Ishikawa (cell line): ENCODE results near the gene FABP1.

Experiments
- CEBPB ChIP-seq: IDR thresholded peaks from 2 replicates; pipeline ENCODE4 v1.6.1; 2012
- CREB1 ChIP-seq: IDR thresholded peaks from 2 replicates; pipeline ENCODE4 v1.6.1; 2012; ENCODE audit warnings: low read depth
- EGR1 ChIP-seq: IDR thresholded peaks from 2 replicates; pipeline ENCODE4 v1.6.1; 2012
- EP300 ChIP-seq: IDR thresholded peaks from 2 replicates; pipeline ENCODE4 v1.6.1; 2012; ENCODE audit warnings: borderline replicate concordance
- FOXM1 ChIP-seq: IDR thresholded peaks from 2 replicates; pipeline ENCODE4 v1.6.1; 2012; ENCODE audit warnings: low read depth, borderline replicate concordance
- NFIC ChIP-seq: IDR thresholded peaks from 2 replicates; pipeline ENCODE4 v1.6.1; 2012
- RAD21 ChIP-seq: IDR thresholded peaks from 2 replicates; pipeline ENCODE4 v1.6.1; 2012; ENCODE audit warnings: low read depth
- TAF1 ChIP-seq: IDR thresholded peaks from 2 replicates; pipeline ENCODE4 v1.6.1; 2012; ENCODE audit warnings: low read depth, mild to moderate bottlenecking
- TCF12 ChIP-seq: IDR thresholded peaks from 2 replicates; pipeline ENCODE4 v1.6.1; 2012; ENCODE audit warnings: low read depth
- TEAD4 ChIP-seq: IDR thresholded peaks from 2 replicates; pipeline ENCODE4 v1.6.1; 2012
- YY1 ChIP-seq: IDR thresholded peaks from 2 replicates; pipeline ENCODE4 v1.6.1; 2012; ENCODE audit warnings: low read depth
- ZBTB7A ChIP-seq: IDR thresholded peaks from 2 replicates; pipeline ENCODE4 v1.6.1; 2012; ENCODE audit warnings: low read depth
- TF ChIP-seq, protein P1 (sequence below): IDR thresholded peaks from 2 replicates; pipeline ENCODE4 v1.6.1; 2012
- TF ChIP-seq, protein P2 (sequence below): IDR thresholded peaks from 2 replicates; pipeline ENCODE4 v1.6.1; 2012
- TF ChIP-seq, protein P3 (sequence below): IDR thresholded peaks from 2 replicates; pipeline ENCODE4 v1.6.1; 2012; ENCODE audit warnings: low read depth, mild to moderate bottlenecking

FABP1 gene

DNA sequence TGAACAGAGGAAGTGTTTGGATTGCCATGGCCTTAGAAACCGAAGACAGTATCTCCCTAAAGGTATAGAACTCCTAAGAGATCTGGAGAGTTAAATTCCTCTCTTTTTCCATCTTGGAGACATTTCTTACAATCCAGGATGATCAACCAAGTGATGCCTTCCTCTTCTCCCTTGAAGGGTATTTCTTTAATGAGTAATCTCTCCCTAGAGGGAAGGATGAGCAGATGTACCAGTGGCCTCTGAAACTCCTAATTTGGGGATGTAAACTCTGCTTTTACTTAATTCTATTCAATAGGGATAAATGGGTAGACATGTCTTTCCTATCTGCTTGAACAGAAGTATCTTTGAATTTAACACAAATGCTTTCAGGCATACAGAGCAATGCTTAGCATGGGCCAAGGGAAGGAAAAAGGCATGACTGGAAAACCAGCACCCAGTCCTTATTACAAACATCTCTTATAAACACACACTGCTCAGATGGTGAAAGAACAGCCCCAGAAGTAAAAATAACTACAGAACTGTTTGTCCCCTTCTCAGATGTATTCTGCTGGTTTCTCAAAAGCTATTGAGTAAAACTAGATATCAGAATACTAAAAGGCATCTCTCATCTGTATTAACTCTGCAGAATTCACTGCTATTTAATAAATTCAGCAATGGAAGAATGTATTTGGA is 37.6 kb upstream of the FABP1 start:
- TF ChIP-seq EGR1, result no peak
- TF ChIP-seq, protein P1, sequence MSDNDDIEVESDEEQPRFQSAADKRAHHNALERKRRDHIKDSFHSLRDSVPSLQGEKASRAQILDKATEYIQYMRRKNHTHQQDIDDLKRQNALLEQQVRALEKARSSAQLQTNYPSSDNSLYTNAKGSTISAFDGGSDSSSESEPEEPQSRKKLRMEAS, result no peak
- TF ChIP-seq NFIC, result no peak
- TF ChIP-seq TEAD4, result no peak
- no peak for TF ChIP-seq EP300
- no peak for TF ChIP-seq RAD21
- no peak for TF ChIP-seq CEBPB
- TF ChIP-seq FOXM1, result no peak

DNA sequence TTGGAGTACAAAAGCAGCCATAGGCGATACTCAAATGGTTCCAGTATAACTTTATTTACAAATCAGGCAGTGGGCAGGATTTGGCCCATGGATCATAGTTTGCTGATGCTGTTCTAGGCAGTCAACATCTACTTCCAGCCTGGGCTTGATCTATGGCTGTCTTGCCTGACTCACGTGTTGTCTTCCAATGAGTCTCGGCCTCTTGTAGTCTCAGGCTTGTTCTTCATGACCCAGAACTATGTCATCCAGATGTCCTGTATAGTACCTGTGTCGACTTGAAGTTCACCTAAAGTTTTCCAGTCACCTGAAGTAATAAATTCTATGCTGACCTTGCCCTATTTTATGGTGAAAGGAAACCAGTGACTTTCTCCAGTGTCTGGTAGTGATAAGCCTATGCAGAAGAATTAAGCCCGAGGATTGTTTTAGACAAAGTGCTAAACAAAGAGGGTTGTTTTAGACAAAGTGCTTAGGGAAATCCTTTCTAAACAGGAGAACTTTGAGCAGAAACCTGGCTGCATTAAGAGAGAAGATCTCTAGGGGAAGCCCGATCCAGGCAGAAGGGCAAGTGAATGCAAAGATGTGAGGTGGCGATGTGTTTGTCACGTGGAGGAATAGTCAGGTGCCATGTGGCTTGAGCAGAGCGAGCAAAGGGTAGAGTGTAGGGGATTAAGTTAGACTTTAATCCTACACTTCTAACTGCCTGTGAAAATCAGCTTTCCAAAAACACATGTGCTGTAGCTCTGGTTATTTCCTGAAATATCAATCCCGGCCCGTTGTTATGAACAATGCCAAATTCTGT is 33.8 kb upstream of the FABP1 start:
- TF ChIP-seq, protein P2, sequence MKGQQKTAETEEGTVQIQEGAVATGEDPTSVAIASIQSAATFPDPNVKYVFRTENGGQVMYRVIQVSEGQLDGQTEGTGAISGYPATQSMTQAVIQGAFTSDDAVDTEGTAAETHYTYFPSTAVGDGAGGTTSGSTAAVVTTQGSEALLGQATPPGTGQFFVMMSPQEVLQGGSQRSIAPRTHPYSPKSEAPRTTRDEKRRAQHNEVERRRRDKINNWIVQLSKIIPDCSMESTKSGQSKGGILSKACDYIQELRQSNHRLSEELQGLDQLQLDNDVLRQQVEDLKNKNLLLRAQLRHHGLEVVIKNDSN, result no peak
- TF ChIP-seq, protein P1, result no peak
- TF ChIP-seq FOXM1 (no peak), NFIC (no peak), ZBTB7A (no peak), TCF12 (no peak), CREB1 (no peak), TEAD4 (no peak), YY1 (no peak), CEBPB (no peak), EP300 (no peak), EGR1 (no peak), RAD21 (no peak), TAF1 (no peak)
- TF ChIP-seq, protein P3, sequence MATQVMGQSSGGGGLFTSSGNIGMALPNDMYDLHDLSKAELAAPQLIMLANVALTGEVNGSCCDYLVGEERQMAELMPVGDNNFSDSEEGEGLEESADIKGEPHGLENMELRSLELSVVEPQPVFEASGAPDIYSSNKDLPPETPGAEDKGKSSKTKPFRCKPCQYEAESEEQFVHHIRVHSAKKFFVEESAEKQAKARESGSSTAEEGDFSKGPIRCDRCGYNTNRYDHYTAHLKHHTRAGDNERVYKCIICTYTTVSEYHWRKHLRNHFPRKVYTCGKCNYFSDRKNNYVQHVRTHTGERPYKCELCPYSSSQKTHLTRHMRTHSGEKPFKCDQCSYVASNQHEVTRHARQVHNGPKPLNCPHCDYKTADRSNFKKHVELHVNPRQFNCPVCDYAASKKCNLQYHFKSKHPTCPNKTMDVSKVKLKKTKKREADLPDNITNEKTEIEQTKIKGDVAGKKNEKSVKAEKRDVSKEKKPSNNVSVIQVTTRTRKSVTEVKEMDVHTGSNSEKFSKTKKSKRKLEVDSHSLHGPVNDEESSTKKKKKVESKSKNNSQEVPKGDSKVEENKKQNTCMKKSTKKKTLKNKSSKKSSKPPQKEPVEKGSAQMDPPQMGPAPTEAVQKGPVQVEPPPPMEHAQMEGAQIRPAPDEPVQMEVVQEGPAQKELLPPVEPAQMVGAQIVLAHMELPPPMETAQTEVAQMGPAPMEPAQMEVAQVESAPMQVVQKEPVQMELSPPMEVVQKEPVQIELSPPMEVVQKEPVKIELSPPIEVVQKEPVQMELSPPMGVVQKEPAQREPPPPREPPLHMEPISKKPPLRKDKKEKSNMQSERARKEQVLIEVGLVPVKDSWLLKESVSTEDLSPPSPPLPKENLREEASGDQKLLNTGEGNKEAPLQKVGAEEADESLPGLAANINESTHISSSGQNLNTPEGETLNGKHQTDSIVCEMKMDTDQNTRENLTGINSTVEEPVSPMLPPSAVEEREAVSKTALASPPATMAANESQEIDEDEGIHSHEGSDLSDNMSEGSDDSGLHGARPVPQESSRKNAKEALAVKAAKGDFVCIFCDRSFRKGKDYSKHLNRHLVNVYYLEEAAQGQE, result no peak

DNA sequence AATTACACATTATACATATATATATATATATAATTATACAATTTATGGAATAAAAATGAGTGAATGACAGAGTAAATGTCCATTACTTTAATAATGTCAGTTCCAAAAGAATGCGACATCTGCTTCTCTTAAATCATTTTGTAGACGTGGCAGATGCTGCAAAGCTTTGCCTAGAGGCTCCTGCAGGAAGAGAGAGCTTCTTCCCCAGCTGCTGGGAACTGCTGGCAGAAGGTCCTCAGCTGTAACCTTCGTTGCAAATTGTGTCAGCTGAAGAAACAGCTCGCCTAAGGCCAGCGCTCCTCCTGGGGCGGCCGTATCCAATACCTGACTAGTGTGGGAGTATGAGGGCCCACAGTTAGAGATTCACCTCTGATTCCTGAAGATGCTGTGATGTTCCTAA is 32.7 kb upstream of the FABP1 start:
- TF ChIP-seq, protein P1, result no peak

DNA sequence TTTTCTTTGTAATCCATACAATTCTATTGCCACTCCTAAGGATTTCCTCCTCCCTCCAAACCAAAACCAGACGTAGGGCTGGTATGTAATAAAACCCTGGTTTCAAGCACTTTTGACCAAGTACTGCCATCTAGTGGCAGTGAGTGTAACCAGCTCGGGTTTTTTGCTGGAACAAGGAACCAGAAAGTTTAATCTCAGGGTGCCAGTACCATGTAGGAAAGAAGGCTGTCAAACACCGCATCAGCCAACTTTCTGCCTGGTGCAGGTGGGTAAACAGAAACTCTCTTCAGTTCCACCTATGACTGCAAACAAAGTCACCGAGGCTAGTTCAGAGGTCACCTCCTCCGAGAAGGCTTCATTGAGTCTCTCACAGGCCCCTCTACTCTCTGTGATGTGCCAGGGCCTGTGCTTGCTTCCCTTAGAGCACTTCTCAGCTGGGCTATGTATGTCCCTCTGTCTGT is 32.1 kb upstream of the FABP1 start:
- TF ChIP-seq CREB1 (no peak), FOXM1 (no peak), NFIC (no peak), EP300 (no peak), TCF12 (no peak), RAD21 (peak; percentile 89), YY1 (no peak), CEBPB (no peak), TEAD4 (peak; percentile 62)
- TF ChIP-seq, protein P3, result no peak
- TF ChIP-seq, protein P2, result no peak

DNA sequence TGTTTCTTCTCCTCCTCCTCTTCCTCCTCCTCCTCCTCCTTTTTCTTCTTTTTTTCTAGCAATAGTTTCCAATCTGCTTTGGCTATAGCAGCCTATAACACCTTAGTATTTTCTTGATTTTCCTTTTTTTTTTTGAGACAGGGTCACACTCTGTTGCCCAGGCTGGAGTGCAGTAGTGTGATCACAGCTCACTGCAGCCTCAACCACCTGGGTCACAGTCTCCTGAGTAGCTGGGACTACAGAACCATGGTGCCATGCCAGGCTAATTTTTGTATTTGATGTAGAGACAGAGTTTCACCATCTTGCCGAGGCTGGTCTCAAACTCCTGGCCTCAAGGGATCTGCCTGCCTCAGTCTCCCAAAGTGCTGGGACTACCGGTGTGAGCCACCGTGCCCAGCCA is 31.6 kb upstream of the FABP1 start:
- TF ChIP-seq TEAD4, result no peak
- TF ChIP-seq, protein P3, result no peak
- no peak for TF ChIP-seq NFIC
- no peak for TF ChIP-seq EGR1
- no peak for TF ChIP-seq TAF1
- no peak for TF ChIP-seq FOXM1
- TF ChIP-seq CREB1, result no peak
- TF ChIP-seq TCF12, result no peak
- TF ChIP-seq CEBPB, result no peak
- TF ChIP-seq ZBTB7A, result no peak
